Measurements from ENCODE around the gene ELF3. TPM values are rescaled to one million over a fixed set of nuclear protein-coding genes. Genes with fewer than 3 reads are reported as not detected.
A peak's percentile ranks its signal among the peaks of the same experiment; 100 is the strongest.

Gene ELF3
- total and polyA plus RNA-seq, 2 of the 13 experiments (the other 11 are each of a cell fraction or from before 2014, with no cell fraction given): 11.5 to 55.1 TPM

- TF ChIP-seq REST (IDR thresholded peaks at IDR 0.05; ENCODE audit: borderline replicate concordance in 1 of 2, low read depth in 1 of 2, low read length in 2 of 2) (no peak), ZNF3 (CRISPR knock-in tag; IDR thresholded peaks at IDR 0.05) (no peak), HES4 (CRISPR knock-in tag; IDR thresholded peaks at IDR 0.05; ENCODE audit: borderline replicate concordance) (no peak), SPEN (CRISPR knock-in tag; IDR thresholded peaks at IDR 0.05; ENCODE audit: low read depth) (no peak), MYNN (CRISPR knock-in tag; IDR thresholded peaks at IDR 0.05; ENCODE audit: low read depth) (no peak), RXRB (CRISPR knock-in tag; IDR thresholded peaks at IDR 0.05; ENCODE audit: borderline replicate concordance) (peak; percentile 48; the same call in 1 of the 2 replicates), IKZF5 (CRISPR knock-in tag; IDR thresholded peaks at IDR 0.05) (no peak), RARA (CRISPR knock-in tag; IDR thresholded peaks at IDR 0.05) (peak; percentile 83), CREM (IDR thresholded peaks at IDR 0.05) (no peak), CREM (CRISPR knock-in tag; IDR thresholded peaks at IDR 0.05) (no peak), AHDC1 (CRISPR knock-in tag; IDR thresholded peaks at IDR 0.05; ENCODE audit: borderline replicate concordance) (no peak), FOXC1 (CRISPR knock-in tag; IDR thresholded peaks at IDR 0.05; ENCODE audit: borderline replicate concordance) (no peak), MZF1 (CRISPR knock-in tag; IDR thresholded peaks at IDR 0.05; ENCODE audit: borderline replicate concordance) (no peak), ZNF549 (CRISPR knock-in tag; IDR thresholded peaks at IDR 0.05) (no peak), ZNF367 (CRISPR knock-in tag; IDR thresholded peaks at IDR 0.05; ENCODE audit: borderline replicate concordance) (no peak), ZNF572 (CRISPR knock-in tag; IDR thresholded peaks at IDR 0.05) (no peak)
Observed at GRCh38 chr1:202016022-202016810, 5.8 kb downstream of the ELF3 start (continued).
